Hippocampal formation (tissue), 2 donors: ENCODE data around the gene OPCML.
A peak's percentile ranks its signal among the peaks of the same experiment; 100 is the strongest.

Experiments used
- DNase-seq, 2 donors: peaks; one replicate each; lab custom pipeline; 2025; lab: John Stamatoyannopoulos, UW

OPCML gene

DNA sequence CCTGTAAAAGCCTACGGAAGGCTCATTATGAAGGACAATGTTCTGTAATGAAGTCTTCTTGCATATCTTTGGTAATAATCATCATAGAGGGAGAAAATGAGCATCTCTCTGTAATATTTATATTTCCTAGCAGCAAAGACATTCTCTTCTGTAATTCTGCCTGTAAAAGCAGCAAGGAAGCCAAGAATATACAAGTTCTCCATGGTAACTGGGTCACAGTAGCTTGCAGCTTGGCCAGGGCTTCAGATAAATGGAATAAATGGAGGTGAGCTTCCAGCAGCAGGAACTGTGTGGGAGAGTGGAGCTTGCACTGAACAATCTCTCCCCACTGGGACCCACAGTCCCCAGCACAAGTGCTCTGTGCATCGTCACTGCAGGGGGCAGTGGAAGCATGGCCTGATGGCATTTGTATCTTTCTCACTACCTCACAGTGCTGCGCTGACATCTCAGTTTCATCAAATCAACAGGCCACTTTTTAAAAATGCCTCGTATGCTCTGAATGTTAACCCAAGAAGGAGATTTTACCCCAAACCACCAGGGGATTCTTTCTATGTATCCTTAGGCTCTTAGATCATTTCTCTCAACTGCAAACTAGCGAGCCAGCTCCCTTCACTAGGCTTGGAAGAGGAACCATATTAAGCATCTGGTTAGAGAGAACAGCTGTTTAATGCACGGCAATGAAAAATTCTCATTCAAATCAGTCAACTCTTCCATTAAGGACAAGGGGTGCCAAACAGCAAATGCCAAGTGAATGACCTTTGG is 1059.7 kb downstream of the OPCML start:
- peak in 1 of 2 donors; percentile 10 for DNase-seq

DNA sequence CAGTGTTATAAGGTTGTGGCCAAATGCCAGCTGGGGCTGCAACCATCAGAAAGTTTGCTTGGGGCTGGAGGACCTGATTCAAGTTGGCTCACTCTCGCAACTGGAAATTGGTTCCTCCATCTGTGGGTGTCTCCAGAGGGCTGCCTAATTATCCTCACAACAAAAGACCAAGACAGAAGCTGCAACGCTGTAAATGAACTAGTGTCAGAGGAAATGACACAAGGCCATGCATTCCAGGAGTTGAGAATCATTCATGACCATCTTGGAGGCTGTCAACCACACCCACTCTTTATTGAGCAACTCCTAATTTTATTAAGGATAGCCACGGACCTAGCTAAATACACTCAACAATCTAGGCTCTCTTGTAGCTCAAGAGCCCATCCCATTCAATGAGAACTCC is 1060.8 kb downstream of the OPCML start:
- no peak for DNase-seq

DNA sequence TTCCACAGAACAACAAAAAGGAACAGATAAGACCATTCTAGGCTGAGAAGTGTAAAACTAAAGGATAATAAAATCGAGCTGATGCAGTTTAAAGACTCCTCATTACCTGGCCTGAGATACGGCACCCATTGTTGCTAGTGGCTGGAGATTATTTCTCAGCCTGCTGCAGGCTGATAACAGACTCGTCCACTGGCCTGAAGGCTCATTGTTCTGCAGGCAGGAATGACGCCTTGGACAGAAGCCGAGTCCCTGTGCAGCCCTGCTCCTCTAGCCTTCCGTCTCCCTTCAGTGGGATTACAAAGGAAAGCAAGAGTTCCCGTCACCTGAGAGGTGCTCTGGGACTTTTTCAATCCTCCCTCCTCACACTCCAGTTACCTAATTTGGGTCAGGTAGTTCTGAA is 1065.3 kb downstream of the OPCML start:
- DNase-seq: no peak

DNA sequence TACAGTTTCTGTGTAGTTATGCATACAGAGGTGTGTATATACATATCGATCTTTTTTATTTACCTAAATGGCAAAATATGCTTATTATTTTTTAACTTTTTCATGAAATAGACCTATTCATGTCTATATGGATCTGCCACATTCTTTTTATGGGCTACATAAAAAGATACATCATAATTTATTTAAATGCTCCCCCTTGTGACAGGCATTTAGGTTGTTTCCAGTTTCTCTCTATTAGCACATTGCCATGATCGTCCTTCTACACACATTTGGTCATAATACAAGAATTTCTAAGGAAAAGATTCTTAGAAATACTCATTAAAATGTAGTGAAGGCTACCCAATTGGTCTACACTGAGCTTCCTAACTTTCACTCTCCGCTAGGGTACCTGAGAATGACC is 1067.4 kb downstream of the OPCML start:
- no peak for DNase-seq

DNA sequence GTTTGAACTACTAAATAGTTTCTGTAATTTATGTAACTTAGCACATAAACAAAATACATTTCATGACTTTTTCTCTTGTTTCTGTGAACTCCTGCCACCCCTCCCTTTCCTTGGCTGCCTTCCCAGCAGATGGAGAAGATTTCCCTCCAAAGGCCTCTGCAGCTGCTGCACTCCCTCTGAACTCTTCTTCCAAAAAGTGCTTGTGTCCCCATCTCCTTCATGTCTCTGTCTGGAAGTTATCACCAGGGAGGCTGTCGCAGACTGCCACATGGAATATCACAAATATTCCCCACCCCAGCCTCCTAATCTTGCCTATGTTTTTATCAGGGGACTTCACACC is 1068.3 kb downstream of the OPCML start:
- DNase-seq: no peak

DNA sequence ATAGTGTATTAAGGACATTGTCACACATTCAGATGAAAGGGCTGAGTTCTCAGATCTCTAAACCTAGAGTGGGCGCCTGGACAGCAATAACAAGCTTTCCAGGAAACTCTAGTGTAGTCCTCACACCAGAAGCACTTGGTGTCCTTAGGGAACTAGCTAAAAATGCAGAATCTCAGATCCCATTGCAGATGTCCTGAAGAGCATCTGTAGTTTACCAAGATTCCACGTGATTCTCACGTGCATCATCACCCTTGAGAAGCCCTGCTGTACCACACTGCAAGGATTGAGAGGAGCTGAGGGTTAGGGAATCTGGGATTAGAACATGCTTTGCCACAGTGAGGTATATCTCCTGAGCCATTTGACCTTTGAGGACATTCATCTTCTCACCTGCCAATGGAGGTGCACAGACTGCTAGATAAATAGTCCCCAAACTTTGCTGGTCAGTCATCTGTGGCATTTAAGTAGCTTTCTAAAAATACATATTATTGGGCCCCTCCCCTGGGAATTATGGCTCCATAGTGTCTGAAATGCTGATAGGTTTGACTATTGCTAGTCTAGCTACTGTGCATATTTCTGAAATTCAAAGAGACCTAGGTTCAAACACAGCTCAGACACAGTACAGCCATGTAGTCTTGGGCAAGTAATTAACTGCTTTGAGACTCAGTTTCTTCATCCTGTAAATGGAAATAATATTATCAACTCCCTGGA is 1068.9 kb downstream of the OPCML start:
- DNase-seq: no peak

DNA sequence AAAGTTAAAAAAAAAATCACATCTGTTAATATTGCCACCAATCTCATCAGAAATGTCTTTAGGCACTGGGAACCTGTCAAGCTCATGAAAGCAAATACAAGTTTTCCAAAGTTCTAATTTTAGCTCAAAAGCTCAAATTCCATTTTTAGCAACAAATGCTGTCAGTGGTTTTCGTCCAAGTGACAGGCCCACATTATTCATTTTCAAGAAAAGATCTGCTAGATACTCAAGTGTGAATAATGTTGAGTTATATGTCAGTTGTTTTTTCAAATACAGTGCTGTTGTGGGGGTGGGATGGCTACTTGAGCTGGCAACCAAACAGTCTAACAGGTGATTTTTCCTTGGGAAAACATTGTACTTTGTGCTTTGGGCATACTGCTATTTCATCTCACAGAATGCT is 1072.6 kb downstream of the OPCML start:
- no peak for DNase-seq

DNA sequence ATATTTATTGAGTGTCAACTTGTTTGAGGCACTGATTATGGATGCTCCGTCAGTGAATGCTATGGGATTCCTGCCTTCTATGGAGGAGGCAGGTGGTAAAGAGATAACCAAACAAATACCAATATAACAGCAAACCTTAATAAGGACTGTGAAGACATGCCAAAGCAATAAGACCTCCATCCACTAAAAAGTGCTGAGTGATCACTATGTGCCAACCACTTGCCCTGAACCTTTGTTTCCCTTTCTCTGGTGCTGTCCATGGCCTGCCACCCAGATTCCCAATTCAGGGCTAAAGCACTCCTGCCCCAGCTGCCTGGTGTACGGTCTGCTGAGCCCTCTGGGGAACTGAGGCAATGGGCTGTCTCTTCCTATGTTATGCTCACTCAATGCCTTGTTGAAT is 1074.9 kb downstream of the OPCML start:
- DNase-seq: no peak

DNA sequence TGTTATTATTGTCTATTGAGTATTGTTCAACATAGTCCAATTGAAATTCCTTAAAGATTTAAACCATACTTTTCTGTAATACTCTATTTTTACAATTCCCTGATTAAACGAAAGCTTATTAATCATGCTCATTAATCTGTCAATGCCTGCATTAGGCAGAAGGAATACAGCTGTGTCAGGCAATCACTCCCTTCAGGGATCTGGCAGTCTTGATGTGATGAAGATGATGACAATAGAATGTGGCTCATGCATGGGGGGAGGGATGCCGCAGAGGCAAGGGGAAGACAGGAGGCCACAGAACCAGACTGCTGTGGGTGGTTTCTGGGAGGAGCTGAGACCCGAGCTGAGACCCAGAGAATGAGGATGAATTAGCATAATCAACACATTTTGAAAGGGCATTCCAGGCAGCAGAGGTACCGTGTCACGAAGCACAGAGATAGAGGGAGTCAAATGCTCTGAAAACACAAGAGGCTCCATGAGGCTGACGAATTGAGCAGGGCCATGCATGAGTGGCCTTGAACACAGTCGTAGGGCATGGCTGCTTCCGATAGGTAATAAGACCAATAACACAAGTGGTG is 1075.5 kb downstream of the OPCML start:
- no peak for DNase-seq

DNA sequence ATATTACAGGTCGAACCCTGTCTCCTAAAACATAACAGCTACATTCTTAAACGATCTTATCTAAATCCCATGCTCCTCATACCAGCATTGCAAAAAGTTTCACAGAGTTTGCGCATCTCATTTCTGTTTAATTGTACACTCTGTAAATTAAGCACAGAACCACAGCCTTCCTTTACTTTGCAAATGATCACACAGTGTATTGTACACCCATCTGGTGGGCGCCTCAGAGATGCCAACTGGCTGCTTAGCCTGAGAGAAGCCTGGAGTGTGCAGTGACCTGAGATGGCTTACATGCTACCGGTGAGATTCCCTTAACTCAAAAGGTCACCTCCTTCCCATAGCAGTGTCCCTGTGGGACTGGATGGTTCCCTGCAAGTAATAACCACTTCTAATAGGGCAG is 1077.3 kb downstream of the OPCML start:
- no peak for DNase-seq

DNA sequence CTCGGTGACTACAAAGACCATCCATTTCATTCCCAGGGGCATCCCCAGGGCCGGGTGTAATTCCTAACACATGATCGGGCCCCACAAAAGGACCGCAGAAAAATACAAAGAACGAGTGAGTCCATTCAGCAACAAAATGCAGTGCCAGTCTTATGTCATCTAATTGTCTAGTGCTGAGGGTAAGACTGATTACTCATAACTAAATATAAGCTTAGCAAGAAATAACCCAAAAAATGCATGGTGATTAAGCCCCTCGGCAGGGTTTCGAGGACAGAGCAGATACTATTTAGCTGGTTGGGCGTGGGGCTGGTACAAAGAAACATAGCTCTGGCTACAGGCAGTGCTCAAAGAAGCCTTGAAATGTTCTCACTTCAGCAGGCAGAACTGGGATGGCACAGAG is 1078.9 kb downstream of the OPCML start:
- no peak for DNase-seq

DNA sequence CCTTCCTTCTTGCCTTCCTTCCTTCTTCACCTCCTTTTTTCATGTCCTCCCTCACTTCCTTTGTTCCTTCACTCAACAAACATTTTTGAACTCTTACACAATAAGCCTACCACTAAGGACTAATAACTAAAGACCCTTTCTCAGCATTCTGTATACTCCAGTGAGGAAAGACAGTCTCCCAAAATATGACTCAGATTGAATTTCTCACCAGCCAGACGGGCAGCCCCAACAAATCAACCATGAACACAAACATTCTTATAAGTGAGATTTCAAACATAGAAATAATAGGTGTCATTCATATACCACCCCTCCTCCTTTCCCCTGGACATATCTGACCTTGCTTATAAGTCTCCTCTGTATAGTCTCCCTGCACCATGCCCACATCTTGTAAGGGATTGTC is 1079.7 kb downstream of the OPCML start:
- no peak for DNase-seq

DNA sequence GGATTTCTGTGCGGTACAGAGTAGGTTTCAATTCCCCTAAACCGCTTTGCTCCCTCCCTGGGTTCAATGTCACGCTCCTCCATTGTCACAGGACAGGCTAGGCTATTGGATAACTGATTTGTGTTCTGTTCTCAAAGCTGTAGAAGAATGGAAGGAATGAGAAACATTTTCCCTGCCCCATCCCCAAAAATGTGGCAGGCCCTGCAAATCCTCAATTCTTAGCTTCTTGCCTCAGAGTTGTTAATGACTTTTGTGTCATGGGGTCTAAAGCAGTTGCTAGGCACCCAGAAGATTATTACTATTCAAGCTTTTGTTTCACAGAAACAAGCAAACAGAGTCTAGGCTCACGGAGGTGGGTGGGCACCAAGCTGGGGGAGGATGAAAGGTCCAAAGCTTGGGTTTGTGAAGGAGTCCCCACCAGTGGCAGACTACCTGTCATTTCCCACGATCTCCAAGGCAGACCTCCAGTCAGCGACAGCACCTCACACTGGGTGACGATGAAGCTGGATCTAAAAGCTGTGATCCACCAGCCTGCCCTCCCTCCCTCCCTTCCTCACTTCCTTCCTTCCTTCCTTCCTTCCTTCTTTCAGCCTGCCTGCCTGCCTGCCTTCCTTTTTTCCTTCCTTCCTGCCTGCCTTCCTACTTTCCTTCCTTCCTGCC is 1080.2 kb downstream of the OPCML start:
- DNase-seq: no peak

DNA sequence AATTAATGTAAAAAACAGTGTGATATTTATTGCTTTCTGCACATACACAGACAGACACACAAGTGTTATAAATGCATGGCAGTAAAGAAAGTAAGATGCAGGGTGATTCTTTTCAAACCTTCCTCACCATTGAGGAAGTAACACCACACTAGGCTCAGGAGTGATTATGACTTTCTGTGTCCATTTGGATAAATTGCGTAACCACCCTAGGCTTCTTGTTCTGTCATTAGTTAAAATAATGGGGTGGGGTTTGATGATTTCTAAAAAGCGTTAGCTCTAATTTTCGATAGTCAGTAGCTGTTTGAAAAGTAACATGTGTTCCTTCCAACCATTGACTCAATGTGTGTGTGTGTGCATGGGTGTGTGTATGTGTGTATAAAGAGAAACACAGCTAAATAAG is 1081.7 kb downstream of the OPCML start:
- DNase-seq: no peak

DNA sequence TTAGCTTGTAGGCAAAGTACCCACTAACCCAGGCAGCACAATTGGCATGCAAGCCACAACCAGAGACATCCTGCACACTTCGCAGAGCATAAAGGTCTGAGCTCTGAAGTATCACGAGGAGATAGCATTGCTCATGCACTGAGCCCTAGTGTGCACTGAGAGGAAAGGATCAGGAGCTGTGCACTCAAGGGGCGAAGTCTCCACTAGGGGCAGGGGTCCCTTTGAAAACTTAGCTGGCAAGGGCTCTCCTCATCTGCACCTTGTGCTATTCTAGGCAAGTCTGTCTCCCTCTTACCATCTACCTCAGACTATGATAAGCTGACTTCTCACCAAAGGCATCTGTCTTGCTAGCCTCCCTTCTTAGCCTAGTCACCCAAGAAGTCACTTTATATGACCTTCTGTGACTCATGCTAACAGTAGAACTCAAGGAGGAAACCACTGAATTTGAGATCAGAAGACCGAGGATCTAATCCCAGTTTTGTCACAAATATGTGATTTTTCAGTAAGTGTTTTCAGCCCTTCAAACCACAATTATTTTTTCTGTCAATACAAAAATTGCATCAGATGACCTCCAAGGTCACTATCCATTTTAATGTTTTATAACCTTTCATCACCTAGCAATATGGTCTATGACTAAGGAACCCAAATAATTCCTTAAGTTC is 1083.8 kb downstream of the OPCML start:
- DNase-seq: no peak

DNA sequence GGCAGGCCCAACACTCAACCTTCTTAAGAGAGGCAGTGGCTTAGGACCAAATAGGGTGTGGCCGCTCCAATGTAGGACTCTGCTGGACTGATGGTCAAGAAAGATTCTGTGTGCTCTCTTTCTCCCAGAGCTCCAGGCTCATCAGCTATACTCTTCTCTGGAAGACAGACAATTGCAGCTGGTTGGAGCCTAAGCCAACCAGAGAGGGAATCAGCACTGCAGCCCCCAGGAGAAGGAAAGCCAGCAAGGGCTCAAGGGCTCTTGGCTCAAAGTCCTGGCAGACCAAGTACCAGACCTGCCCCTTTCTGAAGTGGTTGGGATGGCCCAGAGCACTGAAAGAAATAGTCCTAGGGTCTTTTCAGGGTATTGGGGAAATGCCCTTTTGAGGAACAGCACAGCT is 1084.5 kb downstream of the OPCML start:
- no peak for DNase-seq

DNA sequence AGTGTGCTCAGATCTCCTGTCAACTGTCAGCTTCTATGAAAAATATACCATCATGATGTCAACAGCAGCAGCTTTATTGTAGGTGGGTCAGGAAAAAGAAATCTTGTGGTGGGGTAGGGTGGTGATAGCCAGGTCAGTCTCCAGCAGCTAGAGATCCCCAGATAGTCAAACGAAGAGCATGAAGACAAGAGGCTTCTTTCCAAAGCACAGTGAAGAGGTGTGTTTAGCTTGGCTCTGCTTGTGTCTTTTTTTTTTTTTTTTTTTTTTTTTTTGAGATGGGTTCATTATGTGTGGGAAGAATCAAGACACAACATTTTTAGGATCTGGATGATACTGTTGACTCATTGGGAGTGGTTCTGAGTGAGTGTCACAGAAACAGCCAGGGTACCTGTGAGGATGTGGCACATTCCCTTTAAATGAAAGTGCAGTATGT is 1086.4 kb downstream of the OPCML start:
- no peak for DNase-seq

DNA sequence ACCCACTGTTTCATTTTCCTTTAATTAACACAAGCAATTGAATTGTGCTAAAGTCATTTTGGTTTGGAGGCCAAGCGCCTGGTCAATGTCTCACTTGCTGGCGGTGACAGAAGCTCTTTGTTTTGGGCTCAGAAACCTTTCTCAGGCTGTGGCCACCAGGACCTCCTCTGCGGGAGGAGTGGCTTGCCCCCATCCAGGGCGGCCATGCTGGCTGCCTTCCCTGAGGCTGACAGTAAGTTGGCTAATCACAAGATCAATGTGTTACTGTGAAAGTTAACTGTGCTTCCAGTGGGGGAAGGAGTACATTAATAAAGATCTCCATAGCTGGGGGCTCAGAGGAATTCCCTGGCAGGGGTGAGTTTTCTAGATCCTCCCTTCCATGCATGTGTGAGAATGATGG is 1087.4 kb downstream of the OPCML start:
- no peak for DNase-seq

DNA sequence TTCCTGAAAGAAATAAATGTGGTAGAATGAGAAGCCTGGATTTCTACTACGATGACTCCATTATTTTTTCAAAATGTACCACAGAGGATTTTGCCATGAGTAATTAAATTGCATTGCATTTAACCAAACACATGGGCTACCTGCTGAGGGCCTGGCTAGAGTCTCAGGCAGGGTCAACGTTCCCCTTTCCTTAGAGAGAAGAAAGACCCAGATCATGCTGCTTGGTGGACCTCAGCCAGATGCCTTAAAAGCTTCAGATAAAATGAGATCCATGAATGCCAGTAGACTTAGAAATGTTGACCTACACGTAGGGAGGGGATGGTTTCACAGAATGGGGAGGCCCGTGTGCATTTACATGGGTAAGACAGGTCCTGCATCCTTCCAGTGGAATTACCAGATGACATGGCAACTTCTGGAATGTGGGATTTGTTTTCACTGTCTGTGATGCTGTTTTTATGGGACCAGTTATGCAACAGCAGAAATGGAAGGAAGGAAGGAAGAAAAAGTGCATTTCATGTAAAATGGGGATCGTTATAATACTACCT is 1092.5 kb downstream of the OPCML start:
- DNase-seq: no peak

DNA sequence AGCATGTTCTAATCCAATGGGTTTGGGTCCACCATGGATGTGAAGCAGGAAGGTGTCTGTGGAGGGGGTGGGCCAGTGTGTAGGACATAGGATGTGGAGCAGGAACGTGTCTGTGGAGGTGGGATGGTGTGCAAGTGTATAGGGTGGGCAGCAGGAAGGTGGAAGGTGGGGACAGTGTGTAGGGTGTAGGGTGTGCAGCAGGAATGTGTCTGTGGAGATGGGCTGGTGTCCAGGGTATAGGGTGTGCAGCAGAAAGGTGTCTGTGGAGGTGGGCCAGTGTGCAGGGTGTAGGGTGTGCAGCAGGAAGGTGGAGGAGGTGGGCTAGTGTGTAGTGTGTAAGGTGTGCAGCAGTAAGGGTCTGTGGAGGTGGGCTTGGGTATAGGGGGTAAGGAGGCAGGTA is 1093.9 kb downstream of the OPCML start:
- DNase-seq: no peak

DNA sequence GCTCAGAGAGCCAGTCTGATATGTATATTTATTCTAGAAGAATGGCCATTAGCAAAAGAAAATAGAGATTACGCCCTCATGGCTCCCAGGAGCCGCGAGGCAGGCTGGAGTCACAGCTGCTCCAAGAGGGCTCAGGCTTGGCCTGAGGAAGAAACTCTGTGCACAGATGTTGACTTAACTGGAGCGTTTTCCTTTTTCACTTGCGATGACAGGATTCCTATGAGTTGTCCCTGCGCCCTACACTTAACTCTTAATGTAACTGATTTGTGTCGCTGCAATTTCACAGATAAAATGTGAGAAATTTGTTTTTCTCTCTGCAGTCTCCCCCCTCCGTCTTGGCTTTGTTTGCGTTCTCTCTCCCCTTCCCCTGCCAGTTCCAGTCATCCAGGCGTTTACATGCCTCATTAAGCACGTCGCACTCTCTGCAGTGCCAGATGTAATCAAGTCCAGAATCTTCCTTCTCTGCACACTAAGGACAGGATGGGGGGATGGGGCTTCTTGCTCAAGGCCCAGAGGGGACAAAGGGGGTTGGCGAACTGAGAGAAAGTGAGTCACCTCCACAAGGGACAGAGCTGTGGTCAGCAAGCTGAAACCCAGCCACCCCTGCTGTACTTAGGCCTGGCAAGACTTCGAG is 1101.8 kb downstream of the OPCML start:
- no peak for DNase-seq

DNA sequence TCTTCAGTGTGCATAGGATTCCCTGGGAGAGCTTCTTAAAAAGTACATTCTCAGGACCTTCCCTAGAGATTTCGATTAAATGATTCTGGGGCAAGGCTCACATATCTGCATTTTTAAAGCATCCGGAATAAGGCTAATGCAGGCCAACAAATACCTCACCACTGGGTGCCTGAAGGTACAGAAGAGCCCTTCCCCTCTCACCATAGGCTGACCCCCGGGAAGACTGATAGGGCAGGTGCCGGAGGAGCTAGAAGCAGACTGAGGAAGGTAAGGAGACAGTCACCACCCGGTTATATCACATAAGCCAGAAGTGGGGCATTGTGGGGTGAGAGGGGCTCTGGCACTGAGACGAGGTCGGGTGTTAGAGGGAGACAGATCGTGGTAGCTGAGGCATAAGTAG is 1102.6 kb downstream of the OPCML start:
- no peak for DNase-seq
